H1 (cell line): Measurements from ENCODE around the gene POLR3A. TPM values are rescaled to one million over a fixed set of nuclear protein-coding genes. Genes with fewer than 3 reads are reported as not detected.

Experiments
- EP300 ChIP-seq, 2 experiments: IDR thresholded peaks; 1 replicate in 1 of 2; 2 replicates in 1 of 2; pipeline ENCODE4 v1.6.1; 2011 to 2012; ENCODE audit warnings: low read depth in 2 of 2, low read length in 2 of 2, mild to moderate bottlenecking in 2 of 2, borderline replicate concordance in 1 of 2, inconsistent platforms in 1 of 2, moderate library complexity in 1 of 2
- RNF2 ChIP-seq: fragments of 200-900, 300-1000 bp; sonication (generic); IDR thresholded peaks from 2 replicates; pipeline ENCODE4 v1.7.1; 2016; ENCODE audit warnings: borderline replicate concordance, low read depth, mild to moderate bottlenecking, antibody characterized with exemption, low read length; ENCODE audit not compliant: poor library complexity, severe bottlenecking; ENCODE audit errors: missing control alignments
- polyA plus RNA-seq, 7 experiments: library from polyadenylated mRNA; depleted of rRNA in 3 of 7; stranded (reverse) in 5 of 7; unstranded in 2 of 7; fragments of >200 nt in 5 of 7; fragments of 200-250 nt in 2 of 7; gene quantifications; 1 replicate in 5 of 7; 2 replicates in 1 of 7; 4 replicates in 1 of 7; pipeline versions ENCODE4 v1.2.1 to v1.2.3, GENCODE V29; 2011 to 2013; ENCODE audit warnings: missing spikeins in 2 of 7, mixed read lengths in 2 of 7
- total RNA-seq: library from RNA; stranded (reverse); fragmentation: NEBNext Ultra II Directional; extraction: Animal tissue kit (Norgen Biotek cat#: 25700); gene quantifications from 2 replicates; pipeline ENCODE4 v1.2.1, GENCODE V29; 2021

Gene POLR3A
- total and polyA plus RNA-seq, 2 of the 8 experiments (the other 6 are each of a cell fraction or from before 2014, with no cell fraction given) = 11.3 to 38.6 TPM

DNA sequence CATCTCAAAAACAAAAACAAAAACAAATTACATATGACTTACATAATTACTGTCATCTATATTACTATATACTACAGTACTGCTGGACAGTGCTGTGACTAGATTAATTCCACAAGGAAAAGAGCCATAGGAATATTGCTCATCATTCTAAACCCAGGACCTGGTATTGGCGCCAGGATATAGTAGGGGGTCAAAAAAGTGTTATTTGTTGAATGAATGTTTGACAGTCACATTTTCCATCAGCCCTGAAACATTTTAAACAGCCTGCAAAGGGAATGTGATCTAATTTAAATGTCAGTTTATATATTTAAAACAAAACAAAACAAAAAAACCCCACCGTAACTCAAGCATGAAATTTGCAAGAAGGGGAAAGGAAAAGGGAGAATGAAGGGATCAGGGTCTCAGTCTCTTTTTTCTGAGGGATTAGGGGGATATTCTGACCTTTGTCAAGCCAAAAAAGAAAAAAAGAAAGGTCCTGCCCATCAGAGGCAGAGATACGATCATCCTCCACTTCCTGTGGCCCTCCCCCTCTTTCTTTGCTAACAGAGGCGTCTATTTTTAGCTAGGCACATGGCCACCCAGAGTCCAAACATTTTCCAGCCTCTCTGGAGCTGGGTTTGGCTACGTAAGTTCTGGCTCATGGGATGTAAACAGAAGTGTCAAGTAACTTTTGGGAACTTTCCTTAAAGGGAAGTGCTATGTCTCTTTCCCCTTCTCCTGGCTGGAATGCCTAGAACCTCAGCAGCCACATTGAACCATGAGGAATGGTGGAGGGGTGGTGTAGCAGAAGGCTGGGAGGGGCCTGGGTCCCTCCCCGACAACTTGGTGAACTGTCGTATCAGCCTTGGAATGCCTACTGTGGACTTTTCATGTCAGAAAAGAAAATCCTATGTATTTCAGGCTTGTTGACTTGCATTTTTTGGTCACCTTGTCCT, 58.2 kb downstream of the POLR3A start (continued):
- TF ChIP-seq EP300 (IDR thresholded peaks at IDR 0.05; ENCODE audit: borderline replicate concordance in 1 of 2, low read depth in 2 of 2, low read length in 2 of 2) = no peak
- TF ChIP-seq RNF2 = no peak
